Measurements from ENCODE around the gene ADGRA3.
"Not testable (repeated sequence)": the region's sequence is repeated elsewhere in the genome, so short reads cannot be mapped to it uniquely, and the experiment has no call there.

ADGRA3 gene

DNA sequence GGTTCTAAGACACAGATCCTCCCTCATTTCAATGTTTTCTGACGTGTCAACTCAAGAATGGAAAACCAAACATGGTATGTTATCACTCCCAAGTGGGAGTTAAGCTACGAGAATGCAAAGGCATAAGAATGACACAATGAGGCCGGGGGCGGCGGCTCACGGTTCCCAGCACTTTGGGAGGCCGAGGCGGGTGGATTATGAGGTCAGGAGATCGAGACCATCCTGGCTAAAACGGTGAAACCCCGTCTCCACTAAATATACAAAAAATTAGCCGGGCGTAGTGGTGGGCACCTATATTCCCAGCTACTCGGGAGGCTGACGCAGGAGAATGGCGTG lies 40.6 kb downstream of the ADGRA3 start:
- not testable (repeated sequence) for H3K4me1 ChIP-seq (ENCODE audit: control insufficient read depth, insufficient read depth, low read length); H3K36me3 ChIP-seq (ENCODE audit: control insufficient read depth in 2 of 2, insufficient read depth in 1 of 2, low read length in 2 of 2); H3K27ac ChIP-seq (ENCODE audit: extremely low read depth, low read depth, low read length); H3K9me3 ChIP-seq (ENCODE audit: control insufficient read depth, insufficient read depth, low read depth, low read length); H3K4me3 ChIP-seq (ENCODE audit: low read depth, low read length)
- peak; percentile 31; the same call in 1 of the 2 replicates for TF ChIP-seq ZFHX2 (tag by site-specific recombination; conservative IDR thresholded peaks at IDR 0.05)
- CTCF ChIA-PET = interaction anchor here (1.5 kb wide), 1 partner anchor 65 kb away, joined by 3 read pairs; no protein-coding TSS in a partner anchor
- POLR2A ChIA-PET = interaction anchor here (1.2 kb wide), 1 partner anchor 40 kb away, joined by 3 read pairs; no protein-coding TSS in a partner anchor

GRCh38 chr4:22474636-22475310 lies 41.1 kb downstream of the ADGRA3 start:
- POLR2A ChIA-PET = interaction anchor here (1.2 kb wide), 1 partner anchor 40 kb away, joined by 3 read pairs; no protein-coding TSS in a partner anchor
- no peaks in the 10 kb centered on the region for H3K4me1 ChIP-seq (ENCODE audit: control insufficient read depth, insufficient read depth, low read length)
- H3K9me3 ChIP-seq (ENCODE audit: control insufficient read depth, insufficient read depth, low read depth, low read length) = no peaks in the 10 kb centered on the region
- H3K4me3 ChIP-seq (ENCODE audit: low read depth, low read length) = no peak overlapping the region
- peaks cover 0 to 5% of the 10 kb centered on the region in 2 experiments; a peak in 1 of 3 replicates for H3K36me3 ChIP-seq (ENCODE audit: control insufficient read depth in 2 of 2, insufficient read depth in 1 of 2, low read length in 2 of 2)
- CTCF ChIA-PET = no interaction called here
- no peak overlapping the region for H3K27ac ChIP-seq (ENCODE audit: extremely low read depth, low read depth, low read length)
- no peak for TF ChIP-seq ZNF146 (tag by site-specific recombination; IDR thresholded peaks at IDR 0.05)

- Histone ChIP-seq H3K4me1 (ENCODE audit: control insufficient read depth, insufficient read depth, low read length) (no peaks in the 10 kb centered on the region), H3K9me3 (ENCODE audit: control insufficient read depth, insufficient read depth, low read depth, low read length) (no peaks in the 10 kb centered on the region), H3K27ac (ENCODE audit: extremely low read depth, low read depth, low read length) (no peak overlapping the region), H3K4me3 (ENCODE audit: low read depth, low read length) (no peak overlapping the region), H3K36me3 (ENCODE audit: control insufficient read depth in 2 of 2, insufficient read depth in 1 of 2, low read length in 2 of 2) (peaks cover 0 to 9% of the 10 kb centered on the region in 2 experiments; a peak in 1 of 3 replicates)
- ChIA-PET POLR2A (interaction anchor here (1.1 kb wide), 1 partner anchor 13 kb away, joined by 3 read pairs; no protein-coding TSS in a partner anchor), CTCF (interaction anchor here (0.6 kb wide), 1 partner anchor 1261 kb away, joined by 8 read pairs; no protein-coding TSS in a partner anchor)
- no peak for TF ChIP-seq ZNF654 (tag by site-specific recombination; IDR thresholded peaks at IDR 0.05; ENCODE audit: low read depth)
- no peak for TF ChIP-seq SCRT2 (tag by site-specific recombination; IDR thresholded peaks at IDR 0.05)
- TF ChIP-seq, protein P1, sequence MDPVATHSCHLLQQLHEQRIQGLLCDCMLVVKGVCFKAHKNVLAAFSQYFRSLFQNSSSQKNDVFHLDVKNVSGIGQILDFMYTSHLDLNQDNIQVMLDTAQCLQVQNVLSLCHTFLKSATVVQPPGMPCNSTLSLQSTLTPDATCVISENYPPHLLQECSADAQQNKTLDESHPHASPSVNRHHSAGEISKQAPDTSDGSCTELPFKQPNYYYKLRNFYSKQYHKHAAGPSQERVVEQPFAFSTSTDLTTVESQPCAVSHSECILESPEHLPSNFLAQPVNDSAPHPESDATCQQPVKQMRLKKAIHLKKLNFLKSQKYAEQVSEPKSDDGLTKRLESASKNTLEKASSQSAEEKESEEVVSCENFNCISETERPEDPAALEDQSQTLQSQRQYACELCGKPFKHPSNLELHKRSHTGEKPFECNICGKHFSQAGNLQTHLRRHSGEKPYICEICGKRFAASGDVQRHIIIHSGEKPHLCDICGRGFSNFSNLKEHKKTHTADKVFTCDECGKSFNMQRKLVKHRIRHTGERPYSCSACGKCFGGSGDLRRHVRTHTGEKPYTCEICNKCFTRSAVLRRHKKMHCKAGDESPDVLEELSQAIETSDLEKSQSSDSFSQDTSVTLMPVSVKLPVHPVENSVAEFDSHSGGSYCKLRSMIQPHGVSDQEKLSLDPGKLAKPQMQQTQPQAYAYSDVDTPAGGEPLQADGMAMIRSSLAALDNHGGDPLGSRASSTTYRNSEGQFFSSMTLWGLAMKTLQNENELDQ (tag by site-specific recombination; IDR thresholded peaks at IDR 0.05; ENCODE audit: low read depth) = no peak
- TF ChIP-seq ZNF670 (tag by site-specific recombination; IDR thresholded peaks at IDR 0.05; ENCODE audit: low read depth) = no peak
- no peak for TF ChIP-seq ZNF473 (tag by site-specific recombination; IDR thresholded peaks at IDR 0.05)
- TF ChIP-seq BCL11B (tag by site-specific recombination; IDR thresholded peaks at IDR 0.05; ENCODE audit: low read depth) = no peak
- no peak for TF ChIP-seq YY2 (tag by site-specific recombination; IDR thresholded peaks at IDR 0.05)
- TF ChIP-seq SP2 (tag by site-specific recombination; IDR thresholded peaks at IDR 0.05) = no peak
- TF ChIP-seq ZNF132 (tag by site-specific recombination; IDR thresholded peaks at IDR 0.05; ENCODE audit: borderline replicate concordance) = no peak
These were observed 42.6 kb downstream of the ADGRA3 start for GRCh38 chr4:22473268-22473667.

DNA sequence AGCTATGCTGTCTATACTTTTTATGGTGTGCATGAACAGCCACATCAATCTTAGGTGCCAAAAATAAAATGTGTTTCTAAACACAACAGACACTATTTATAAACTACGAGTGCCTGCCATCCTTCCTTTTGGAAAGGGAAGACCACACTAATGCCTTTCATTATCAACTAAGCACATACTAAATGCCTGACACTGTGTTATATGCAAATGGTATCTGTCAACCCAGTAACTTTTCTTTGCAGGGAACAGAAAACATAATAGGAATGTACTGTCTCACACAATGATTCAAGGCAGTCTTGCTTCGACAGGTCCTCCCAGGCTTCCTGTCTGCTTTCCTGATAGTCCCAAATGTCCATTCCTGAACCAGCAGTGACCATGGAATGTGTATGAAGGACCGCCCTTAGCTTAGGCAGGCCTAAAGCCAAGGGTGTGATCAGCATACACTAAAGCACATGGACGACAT lies 43.8 kb downstream of the ADGRA3 start:
- TF ChIP-seq ZNF501 (tag by site-specific recombination; IDR thresholded peaks at IDR 0.05) = no peak
- no peak for TF ChIP-seq ZNF416 (tag by site-specific recombination; IDR thresholded peaks at IDR 0.05)
- no peak for TF ChIP-seq BCL11B (tag by site-specific recombination; IDR thresholded peaks at IDR 0.05; ENCODE audit: low read depth)
- H3K4me3 ChIP-seq (ENCODE audit: low read depth, low read length) = no peak overlapping the region
- H3K27ac ChIP-seq (ENCODE audit: extremely low read depth, low read depth, low read length) = no peak overlapping the region
- no peaks in the 10 kb centered on the region for H3K9me3 ChIP-seq (ENCODE audit: control insufficient read depth, insufficient read depth, low read depth, low read length)
- peaks cover 0 to 9% of the 10 kb centered on the region in 2 experiments; a peak in 1 of 3 replicates for H3K36me3 ChIP-seq (ENCODE audit: control insufficient read depth in 2 of 2, insufficient read depth in 1 of 2, low read length in 2 of 2)
- H3K4me1 ChIP-seq (ENCODE audit: control insufficient read depth, insufficient read depth, low read length) = no peaks in the 10 kb centered on the region
- CTCF ChIA-PET = interaction anchor here (0.6 kb wide), 1 partner anchor 35 kb away, joined by 3 read pairs; no protein-coding TSS in a partner anchor
- POLR2A ChIA-PET = no interaction called here

Measured in HEK293 (cell line).